ENCODE measurements around the gene HAND2. TPM values are rescaled to one million over a fixed set of nuclear protein-coding genes. Genes with fewer than 3 reads are reported as not detected.

Gene HAND2
- total RNA-seq, 4 donors from 2014 or later = 20.3 to 77.6 (median 23.7) TPM

- no peaks in the 10 kb centered on the region for H3K4me1 ChIP-seq
- intact Hi-C loops (cut with DNase I; ENCODE audit: low total_unique reads) = no loop called here
These were observed 30.9 kb upstream of the HAND2 start for GRCh38 chr4:173560896-173561295.

GRCh38 chr4:173556398-173557131 lies 26.5 kb upstream of the HAND2 start:
- TF ChIP-seq POLR2A (IDR thresholded peaks at IDR 0.05) = no peak
- TF ChIP-seq CTCF (IDR thresholded peaks at IDR 0.05) = no peak
- intact Hi-C loops (cut with DNase I; ENCODE audit: low total_unique reads) = no loop called here

More at GRCh38 chr4:173560896-173561295, 30.9 kb upstream of the HAND2 start:
- H3K27me3 ChIP-seq = no peaks in the 10 kb centered on the region
- no peak overlapping the region for H3K4me3 ChIP-seq
- no peaks in the 10 kb centered on the region for H3K36me3 ChIP-seq
- no peaks in the 10 kb centered on the region for H3K9me3 ChIP-seq
- TF ChIP-seq CTCF (IDR thresholded peaks at IDR 0.05) (no peak), POLR2A (IDR thresholded peaks at IDR 0.05) (no peak)
- no peak overlapping the region for H3K27ac ChIP-seq
- DNase-seq = no peak

GRCh38 chr4:173547889-173548288 lies 17.9 kb upstream of the HAND2 start:
- Histone ChIP-seq H3K4me3 (no peak overlapping the region), H3K36me3 (no peaks in the 10 kb centered on the region), H3K4me1 (no peaks in the 10 kb centered on the region), H3K27ac (no peak overlapping the region), H3K27me3 (no peaks in the 10 kb centered on the region), H3K9me3 (no peaks in the 10 kb centered on the region)
- no peak for DNase-seq
- TF ChIP-seq CTCF (IDR thresholded peaks at IDR 0.05) = no peak
- no peak for TF ChIP-seq POLR2A (IDR thresholded peaks at IDR 0.05)
- intact Hi-C loops (cut with DNase I; ENCODE audit: low total_unique reads) = no loop called here

More at GRCh38 chr4:173556398-173557131, 26.5 kb upstream of the HAND2 start:
- H3K27ac ChIP-seq = no peak overlapping the region
- H3K27me3 ChIP-seq = no peaks in the 10 kb centered on the region
- H3K4me3 ChIP-seq = no peak overlapping the region
- no peaks in the 10 kb centered on the region for H3K36me3 ChIP-seq
- H3K9me3 ChIP-seq = no peaks in the 10 kb centered on the region
- DNase-seq = no peak
- H3K4me1 ChIP-seq = no peaks in the 10 kb centered on the region

GRCh38 chr4:173546776-173547175 lies 16.7 kb upstream of the HAND2 start:
- Histone ChIP-seq H3K4me3 (no peak overlapping the region), H3K9me3 (no peaks in the 10 kb centered on the region), H3K36me3 (no peaks in the 10 kb centered on the region), H3K27ac (no peak overlapping the region), H3K4me1 (peaks cover 0 to 2% of the 10 kb centered on the region in 2 donors), H3K27me3 (no peaks in the 10 kb centered on the region)
- intact Hi-C loops (cut with DNase I; ENCODE audit: low total_unique reads) = no loop called here
- DNase-seq = no peak
- TF ChIP-seq CTCF (IDR thresholded peaks at IDR 0.05) = no peak
- TF ChIP-seq POLR2A (IDR thresholded peaks at IDR 0.05) = no peak

- Histone ChIP-seq H3K27me3 (no peaks in the 10 kb centered on the region), H3K27ac (no peak overlapping the region), H3K4me3 (no peak overlapping the region), H3K36me3 (no peaks in the 10 kb centered on the region), H3K4me1 (peaks cover 0 to 4% of the 10 kb centered on the region in 2 donors), H3K9me3 (no peaks in the 10 kb centered on the region)
- intact Hi-C loops (cut with DNase I; ENCODE audit: low total_unique reads) = no loop called here
- no peak for TF ChIP-seq CTCF (IDR thresholded peaks at IDR 0.05)
- TF ChIP-seq POLR2A (IDR thresholded peaks at IDR 0.05) = no peak
- no peak for DNase-seq
These were observed 15.4 kb upstream of the HAND2 start for GRCh38 chr4:173545440-173545839.
